Nephron progenitor cell (in vitro differentiated cells): ENCODE results near the gene BMP8A.
"Not testable (repeated sequence)": the region's sequence is repeated elsewhere in the genome, so short reads cannot be mapped to it uniquely, and the experiment has no call there.

Source experiments
- DNase-seq: peaks from one replicate; pipeline ENCODE4 v3.0.0; 2021
- H3K27ac Mint-ChIP-seq: 2 replicates; pipeline ENCODE4 v1.8.0; 2021; ENCODE audit warnings: mild to moderate bottlenecking, moderate library complexity, mixed read lengths
- H3K27me3 Mint-ChIP-seq: 2 replicates; pipeline ENCODE4 v1.8.0; 2021; ENCODE audit warnings: mild to moderate bottlenecking, low read depth, mixed read lengths; ENCODE audit not compliant: poor library complexity
- H3K36me3 Mint-ChIP-seq: 2 replicates; pipeline ENCODE4 v1.8.0; 2021; ENCODE audit warnings: low read depth, mixed read lengths
- H3K4me1 Mint-ChIP-seq: 2 replicates; pipeline ENCODE4 v1.8.0; 2021; ENCODE audit warnings: mixed read lengths
- H3K4me3 Mint-ChIP-seq: 2 replicates; pipeline ENCODE4 v1.8.0; 2021; ENCODE audit warnings: mild to moderate bottlenecking, moderate library complexity, mixed read lengths
- H3K9me3 Mint-ChIP-seq: 2 replicates; pipeline ENCODE4 v1.8.0; 2021; ENCODE audit warnings: mild to moderate bottlenecking, moderate library complexity, mixed read lengths
- TF ChIP-seq, protein P1 (sequence below): fragments of 200-600 bp; sonication (generic); IDR thresholded peaks from 2 replicates; pipeline ENCODE4 v1.5.0; 2021; ENCODE audit warnings: antibody characterized with exemption

The BMP8A gene

DNA sequence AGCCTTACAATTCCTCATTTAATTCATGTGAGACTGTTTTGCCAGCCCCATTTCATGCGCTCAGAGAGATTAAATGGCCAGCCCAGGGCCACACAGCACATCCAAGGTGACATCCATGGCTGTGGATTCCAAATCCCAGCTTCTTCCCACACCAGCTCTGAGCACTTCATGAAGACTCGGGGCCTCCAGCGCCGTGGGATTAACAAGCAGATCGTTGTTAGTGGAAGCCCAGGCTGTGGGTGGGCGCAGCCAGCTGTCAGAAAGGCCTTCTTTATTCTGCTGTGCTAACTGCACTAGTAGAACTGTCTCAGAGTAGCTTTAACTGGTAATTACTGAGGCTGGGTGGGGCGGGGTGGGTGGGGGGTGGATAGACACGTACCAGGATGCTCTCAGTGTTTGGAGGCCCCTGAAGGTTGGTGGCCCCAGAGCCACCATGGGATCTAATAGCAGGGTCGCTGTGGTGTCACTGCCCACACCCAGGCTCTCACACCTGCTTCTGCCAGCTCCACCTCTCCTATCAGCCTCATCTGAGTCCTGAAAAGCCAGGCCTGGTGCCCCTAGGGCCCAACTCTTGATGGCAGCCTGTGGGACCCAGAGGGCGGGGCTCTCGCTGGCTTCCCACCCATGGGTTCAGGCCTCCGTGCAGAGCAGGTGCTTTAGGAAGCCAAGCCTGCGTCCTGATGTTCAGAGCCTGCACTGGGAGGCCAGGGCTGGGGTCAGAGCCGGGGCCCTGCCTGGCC lies 3.4 kb downstream of the BMP8A start:
- no peaks in the 10 kb centered on the region for H3K9me3 Mint-ChIP-seq
- DNase-seq, result no peak
- peaks cover 6% of the 10 kb centered on the region for H3K4me1 Mint-ChIP-seq
- H3K27me3 Mint-ChIP-seq, result peaks cover 54% of the 10 kb centered on the region
- no peak overlapping the region for H3K4me3 Mint-ChIP-seq
- TF ChIP-seq, protein P1, sequence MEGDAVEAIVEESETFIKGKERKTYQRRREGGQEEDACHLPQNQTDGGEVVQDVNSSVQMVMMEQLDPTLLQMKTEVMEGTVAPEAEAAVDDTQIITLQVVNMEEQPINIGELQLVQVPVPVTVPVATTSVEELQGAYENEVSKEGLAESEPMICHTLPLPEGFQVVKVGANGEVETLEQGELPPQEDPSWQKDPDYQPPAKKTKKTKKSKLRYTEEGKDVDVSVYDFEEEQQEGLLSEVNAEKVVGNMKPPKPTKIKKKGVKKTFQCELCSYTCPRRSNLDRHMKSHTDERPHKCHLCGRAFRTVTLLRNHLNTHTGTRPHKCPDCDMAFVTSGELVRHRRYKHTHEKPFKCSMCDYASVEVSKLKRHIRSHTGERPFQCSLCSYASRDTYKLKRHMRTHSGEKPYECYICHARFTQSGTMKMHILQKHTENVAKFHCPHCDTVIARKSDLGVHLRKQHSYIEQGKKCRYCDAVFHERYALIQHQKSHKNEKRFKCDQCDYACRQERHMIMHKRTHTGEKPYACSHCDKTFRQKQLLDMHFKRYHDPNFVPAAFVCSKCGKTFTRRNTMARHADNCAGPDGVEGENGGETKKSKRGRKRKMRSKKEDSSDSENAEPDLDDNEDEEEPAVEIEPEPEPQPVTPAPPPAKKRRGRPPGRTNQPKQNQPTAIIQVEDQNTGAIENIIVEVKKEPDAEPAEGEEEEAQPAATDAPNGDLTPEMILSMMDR, result no peak
- no peaks in the 10 kb centered on the region for H3K36me3 Mint-ChIP-seq
- no peak overlapping the region for H3K27ac Mint-ChIP-seq

DNA sequence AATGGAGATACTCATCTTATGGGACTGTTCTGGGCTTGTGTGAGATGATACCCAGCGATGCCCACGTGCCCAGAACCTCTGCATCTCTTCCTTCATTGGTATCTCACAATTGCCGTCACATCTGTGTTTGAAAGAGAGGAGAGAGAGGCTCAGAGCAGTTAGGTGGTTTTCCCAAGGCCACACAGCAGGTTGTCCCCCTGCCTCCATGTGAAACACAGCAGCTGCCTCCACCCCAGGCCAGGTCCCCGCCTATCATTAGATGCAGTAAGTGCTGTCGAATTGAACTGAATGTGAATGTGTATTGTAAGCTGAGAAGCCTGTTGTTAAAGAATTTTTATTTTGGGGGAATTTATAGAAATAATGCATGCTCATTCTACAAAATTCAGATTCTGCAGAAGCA lies 5.1 kb downstream of the BMP8A start:
- not testable (repeated sequence) for H3K36me3 Mint-ChIP-seq, H3K27ac Mint-ChIP-seq, H3K9me3 Mint-ChIP-seq, DNase-seq, H3K4me3 Mint-ChIP-seq
- peaks cover 18% of the 10 kb centered on the region for H3K4me1 Mint-ChIP-seq
- peaks cover 47% of the 10 kb centered on the region for H3K27me3 Mint-ChIP-seq

DNA sequence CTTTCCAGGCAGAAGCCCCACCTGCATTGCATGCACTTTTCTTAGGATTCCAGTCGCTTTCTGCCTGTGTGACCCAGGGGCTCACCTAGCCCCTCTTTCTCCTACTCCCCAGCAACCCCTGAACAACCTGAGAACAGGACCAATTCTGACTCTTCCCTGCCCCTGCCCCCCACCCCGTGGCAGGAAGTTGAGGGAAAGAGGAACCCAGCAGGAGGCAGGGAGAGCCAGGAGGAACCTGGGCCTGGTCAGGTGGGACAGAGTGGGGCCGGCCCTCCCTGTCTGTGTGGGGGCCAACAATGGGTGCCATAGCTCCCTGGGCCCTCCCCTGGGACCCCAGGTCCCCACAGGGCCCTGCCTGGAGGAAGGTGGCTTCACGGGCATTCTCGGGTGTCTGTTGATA lies 6.1 kb downstream of the BMP8A start:
- Mint-ChIP-seq H3K27ac (no peak overlapping the region), H3K4me3 (no peak overlapping the region), H3K4me1 (peaks cover 18% of the 10 kb centered on the region), H3K9me3 (peaks cover 4% of the 10 kb centered on the region), H3K27me3 (peaks cover 40% of the 10 kb centered on the region), H3K36me3 (no peaks in the 10 kb centered on the region)
- no peak for DNase-seq
- TF ChIP-seq, protein P1, result no peak

DNA sequence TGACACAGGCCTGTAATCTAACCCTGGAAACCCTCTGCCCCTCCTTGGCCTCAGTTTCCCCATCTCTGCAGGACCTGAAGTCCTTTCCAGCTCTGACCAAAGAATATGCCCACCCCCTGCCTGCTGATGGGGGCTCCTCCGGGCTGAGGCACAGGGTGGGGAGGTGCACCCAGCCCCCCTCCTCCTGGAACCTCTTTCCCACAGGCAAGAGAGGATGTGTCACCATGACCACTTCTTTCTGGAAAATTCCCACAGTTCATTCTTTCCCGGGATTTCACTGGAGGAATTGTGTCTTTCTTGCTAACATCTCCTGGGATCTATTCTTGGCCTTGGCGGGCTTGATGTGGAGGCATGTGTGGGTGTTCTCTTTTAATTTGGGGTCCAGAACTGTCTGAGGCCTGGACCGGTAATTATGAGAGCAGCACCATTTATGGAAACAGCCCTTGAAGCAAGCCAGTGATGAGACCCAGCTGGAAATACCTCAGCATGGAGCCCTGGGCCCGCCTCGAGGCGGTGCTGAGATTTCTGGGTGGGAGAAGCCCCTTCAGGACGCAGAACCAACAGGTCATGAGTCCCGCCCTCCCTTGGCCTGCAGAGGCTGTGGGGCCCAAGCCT lies 6.8 kb downstream of the BMP8A start:
- peaks cover 34% of the 10 kb centered on the region for H3K27me3 Mint-ChIP-seq
- not testable (repeated sequence) for H3K4me3 Mint-ChIP-seq, DNase-seq, H3K36me3 Mint-ChIP-seq, H3K27ac Mint-ChIP-seq, H3K9me3 Mint-ChIP-seq
- peaks cover 18% of the 10 kb centered on the region for H3K4me1 Mint-ChIP-seq

DNA sequence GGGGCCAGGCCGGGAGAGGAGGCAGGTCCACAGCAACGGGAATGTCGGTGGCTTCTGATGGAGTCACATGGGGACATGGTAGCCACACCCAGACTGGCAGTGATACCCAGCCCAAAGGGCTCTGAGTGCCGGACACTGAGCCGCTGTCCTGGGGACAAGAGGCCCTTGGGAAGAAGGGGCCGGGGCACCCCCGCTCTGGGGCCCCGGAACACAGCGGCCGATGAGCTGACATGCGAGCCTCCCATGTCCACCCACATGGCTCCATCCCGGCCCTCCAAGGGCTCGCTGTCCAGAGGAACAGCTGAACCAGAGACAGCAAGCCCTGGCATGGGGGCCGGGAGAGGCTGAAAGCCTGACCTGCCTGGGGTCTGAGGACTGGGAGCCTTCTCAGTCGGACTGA lies 7.4 kb downstream of the BMP8A start:
- Mint-ChIP-seq H3K4me1 (peaks cover 18% of the 10 kb centered on the region), H3K27me3 (peaks cover 28% of the 10 kb centered on the region)
- H3K9me3 Mint-ChIP-seq, H3K36me3 Mint-ChIP-seq, H3K27ac Mint-ChIP-seq, DNase-seq, H3K4me3 Mint-ChIP-seq: not testable (repeated sequence)

DNA sequence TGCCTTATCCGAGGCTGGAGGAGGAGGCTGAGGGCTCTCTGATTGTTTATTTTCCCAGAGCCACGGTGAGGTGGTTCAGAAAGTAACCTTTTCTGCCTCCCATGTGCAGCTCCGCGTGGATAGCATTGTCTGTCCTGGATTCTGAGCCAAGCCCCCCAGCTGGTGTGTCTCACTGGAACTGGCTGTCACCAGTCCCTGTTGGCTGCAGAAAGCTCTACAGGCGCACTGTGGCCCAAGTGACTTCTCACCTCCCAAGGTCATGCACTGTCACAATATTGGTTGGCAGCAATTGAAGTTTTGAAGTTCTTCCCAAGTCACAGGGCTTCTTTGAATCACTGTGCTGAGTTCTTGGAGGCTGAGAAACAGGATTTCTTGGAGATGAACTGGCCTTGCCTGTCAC lies 8.2 kb downstream of the BMP8A start:
- no peak overlapping the region for H3K4me3 Mint-ChIP-seq
- no peak overlapping the region for H3K27ac Mint-ChIP-seq
- H3K36me3 Mint-ChIP-seq, result no peaks in the 10 kb centered on the region
- H3K27me3 Mint-ChIP-seq, result peaks cover 19% of the 10 kb centered on the region
- H3K4me1 Mint-ChIP-seq, result peaks cover 18% of the 10 kb centered on the region
- TF ChIP-seq, protein P1, result no peak
- H3K9me3 Mint-ChIP-seq, result peaks cover 4% of the 10 kb centered on the region
- DNase-seq, result no peak

DNA sequence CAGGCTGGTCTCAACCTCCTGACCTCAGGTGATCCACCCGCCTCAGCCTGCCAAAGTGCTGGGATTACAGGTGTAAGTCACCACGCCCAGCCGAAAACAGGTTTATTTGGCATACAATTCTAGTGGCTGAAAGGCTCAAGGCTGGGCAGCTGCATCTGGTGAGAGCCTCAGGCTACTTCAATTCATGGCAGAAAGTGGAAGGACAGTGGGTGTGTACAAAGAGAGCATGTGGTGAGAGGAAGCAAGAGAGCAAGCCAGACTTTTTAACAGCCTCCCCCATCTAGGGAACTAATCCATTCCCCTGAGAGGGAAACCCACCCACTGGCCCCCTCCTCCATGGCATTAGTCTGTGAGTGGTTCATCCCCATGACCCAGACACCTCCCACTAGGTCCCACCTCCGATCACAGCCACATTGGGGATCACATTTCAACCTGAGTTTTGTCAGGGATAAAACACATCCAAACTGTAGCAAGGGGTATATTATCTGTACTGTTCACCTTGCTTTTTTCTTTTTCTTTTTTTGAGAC lies 9.5 kb downstream of the BMP8A start:
- TF ChIP-seq, protein P1, result no peak
- H3K4me1 Mint-ChIP-seq, result peaks cover 18% of the 10 kb centered on the region
- no peak overlapping the region for H3K27ac Mint-ChIP-seq
- no peak overlapping the region for H3K4me3 Mint-ChIP-seq
- H3K27me3 Mint-ChIP-seq, result peaks cover 14% of the 10 kb centered on the region
- no peak for DNase-seq
- no peaks in the 10 kb centered on the region for H3K36me3 Mint-ChIP-seq
- H3K9me3 Mint-ChIP-seq, result peaks cover 4% of the 10 kb centered on the region
